ENCODE results near the gene HSDL1. TPM values are rescaled to one million over a fixed set of nuclear protein-coding genes. Genes with fewer than 3 reads are reported as not detected.

HSDL1 gene
- total and polyA plus RNA-seq, 2 of the 8 experiments (the other 6 are each of a cell fraction or from before 2014, with no cell fraction given), result 25.0 to 55.7 TPM

- DNase-seq (ENCODE audit: low read depth in 1 of 2, low spot score in 2 of 2) (no peak), FAIRE-seq (no peak)
- no peak overlapping the region for H3K27ac ChIP-seq (ENCODE audit: low read depth, low read length)
- H3K9ac ChIP-seq (replicated peaks in 1 of 4; ENCODE audit: extremely low read depth in 1 of 4, low read depth in 3 of 4, low read length in 3 of 4), result no peak overlapping the region
- no peak overlapping the region for H4K5ac ChIP-seq (ENCODE audit: insufficient read length, low read depth, low read length)
- H3K23me2 ChIP-seq (ENCODE audit: low read depth, low read length), result peaks cover 2% of the 10 kb centered on the region; the same call in 1 of the 2 replicates
- no peak overlapping the region for H3K4me2 ChIP-seq (ENCODE audit: insufficient read depth in 1 of 2, low read depth in 2 of 2, low read length in 2 of 2)
- H3K36me3 ChIP-seq (ENCODE audit: control insufficient read depth in 2 of 4, insufficient read depth in 4 of 4, low read length in 3 of 4), result no peaks in the 10 kb centered on the region
- no peaks in the 10 kb centered on the region for H3K9me3 ChIP-seq (ENCODE audit: insufficient read depth in 2 of 2, low read depth in 1 of 2, low read length in 1 of 2)
- H2BK20ac ChIP-seq (ENCODE audit: low read length), result no peak overlapping the region
- POLR2A ChIA-PET (ENCODE audit: partially characterized antibody), result interaction anchor here (5.4 kb wide), 1 partner anchor 12 kb away, joined by 35 read pairs; no protein-coding TSS in a partner anchor
- H3K79me2 ChIP-seq (ENCODE audit: control insufficient read depth in 1 of 2, insufficient read depth in 2 of 2, low read length in 2 of 2), result no peaks in the 10 kb centered on the region
- no peak overlapping the region for H2AFZ ChIP-seq (ENCODE audit: low read length)
- no peak overlapping the region for H4K8ac ChIP-seq (ENCODE audit: extremely low read depth, insufficient read depth, low read length)
- H2BK5ac ChIP-seq (ENCODE audit: low read depth, low read length), result no peak overlapping the region
- no peaks in the 10 kb centered on the region; a peak in 1 of 7 replicates for H3K27me3 ChIP-seq (replicated peaks in 1 of 4; ENCODE audit: control insufficient read depth in 3 of 4, extremely low read depth in 1 of 4, insufficient read depth in 3 of 4, low read length in 3 of 4)
- no peak overlapping the region for H2BK12ac ChIP-seq (ENCODE audit: low read depth, low read length)
- no peak overlapping the region for H2AK5ac ChIP-seq (ENCODE audit: low read depth, low read length)
- H3K18ac ChIP-seq (ENCODE audit: extremely low read depth, low read length), result no peak overlapping the region
- H2BK120ac ChIP-seq (replicated peaks; ENCODE audit: low read depth, low read length), result no peak overlapping the region
- H3K4me3 ChIP-seq (ENCODE audit: extremely low read depth in 1 of 4, insufficient read depth in 2 of 4, low read depth in 3 of 4, low read length in 4 of 4), result no peak overlapping the region
- H3K4ac ChIP-seq (replicated peaks; ENCODE audit: insufficient read length, low read depth, low read length), result no peak overlapping the region
- no peaks in the 10 kb centered on the region for H3K4me1 ChIP-seq (replicated peaks in 1 of 4; ENCODE audit: control insufficient read depth in 3 of 4, insufficient read depth in 4 of 4, low read length in 3 of 4)
- no peaks in the 10 kb centered on the region for H4K20me1 ChIP-seq (replicated peaks in 1 of 2; ENCODE audit: control insufficient read depth in 1 of 2, insufficient read depth in 2 of 2, low read length in 2 of 2)
- no peak for TF ChIP-seq POLR2A (IDR thresholded peaks at IDR 0.05; ENCODE audit: control extremely low read depth in 1 of 2, low read depth in 2 of 2, low read length in 2 of 2)
- no peak for TF ChIP-seq RAD21 (IDR thresholded peaks at IDR 0.05 in 1 of 2, conservative IDR thresholded peaks at IDR 0.05 in 1 of 2; ENCODE audit: low read depth in 2 of 2, low read length in 2 of 2)
- no peak for TF ChIP-seq KDM1A (IDR thresholded peaks at IDR 0.05; ENCODE audit: borderline replicate concordance, low read length)
- H3K56ac ChIP-seq (replicated peaks; ENCODE audit: insufficient read length, low read depth, low read length), result no peak overlapping the region
- 82% methylated on average over 7 of the region's 7 CpGs; no CpG with 5 or more reads in 1 of the 2 experiments for WGBS, 2 experiments (ENCODE audit: extremely low coverage in 1 of 2, insufficient coverage in 1 of 2, insufficient read length in 1 of 2, insufficient replicate concordance in 2 of 2, low coverage in 1 of 2, low lambda C conversion rate in 2 of 2, missing lambda C conversion rate in 1 of 2)
- no peak overlapping the region for H3K14ac ChIP-seq (ENCODE audit: insufficient read length)
- H3K23ac ChIP-seq (ENCODE audit: insufficient read length), result no peak overlapping the region
- no peaks in the 10 kb centered on the region for H3K79me1 ChIP-seq (ENCODE audit: low read depth, low read length)
- CTCF ChIA-PET (ENCODE audit: partially characterized antibody), result interaction anchor here (0.5 to 3.6 kb wide), 5 partner anchors 11 to 447 kb away, joined by 3 to 25 read pairs (median 6); partner anchors contain the start of genes MBTPS1 and TAF1C
- no peak overlapping the region for H2BK15ac ChIP-seq (ENCODE audit: low read length)
- no peak overlapping the region for H4K91ac ChIP-seq (replicated peaks; ENCODE audit: insufficient read length, low read length)
Observed at GRCh38 chr16:84165746-84166145, 20.8 kb upstream of the HSDL1 start.
